Subcutaneous adipose tissue (tissue), 4 donors: Measurements from ENCODE around the gene TTC28. TPM values are rescaled to one million over a fixed set of nuclear protein-coding genes. Genes with fewer than 3 reads are reported as not detected.

ENCODE experiments used
- total RNA-seq, 4 donors: library from RNA; depleted of rRNA; stranded (reverse); fragments of >200 nt; gene quantifications; one replicate each; pipeline ENCODE4 v1.1.0, GENCODE V29; 2016
- TF ChIP-seq, protein P1 (sequence below): fragments of 450-650 bp; IDR thresholded peaks from one replicate; pipeline ENCODE4 v1.5.1; 2016; ENCODE audit warnings: low read depth, mild to moderate bottlenecking, control low read depth, antibody characterized with exemption, moderate library complexity

The TTC28 gene
- total RNA-seq, 4 donors from 2014 or later: 42.6 to 71.6 (median 43.4) TPM

DNA sequence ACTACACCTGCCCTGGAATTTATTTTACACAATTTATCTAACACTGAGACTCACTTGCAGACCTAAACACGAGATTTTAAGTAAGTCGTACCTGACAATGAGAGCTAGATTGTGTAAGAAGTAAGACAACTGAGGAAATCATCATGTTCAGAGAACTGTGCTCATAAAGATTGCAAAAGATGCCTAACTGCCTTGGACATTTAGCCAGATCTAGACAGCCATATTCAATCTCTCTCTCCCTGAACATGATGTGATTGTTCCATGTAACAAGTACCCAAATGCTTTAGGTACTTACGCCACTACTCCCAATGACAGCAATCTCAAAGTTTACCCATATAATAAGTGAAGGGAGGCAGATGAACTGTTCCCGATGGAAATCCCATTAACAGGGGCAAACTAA is 550.8 kb downstream of the TTC28 start:
- TF ChIP-seq, protein P1, sequence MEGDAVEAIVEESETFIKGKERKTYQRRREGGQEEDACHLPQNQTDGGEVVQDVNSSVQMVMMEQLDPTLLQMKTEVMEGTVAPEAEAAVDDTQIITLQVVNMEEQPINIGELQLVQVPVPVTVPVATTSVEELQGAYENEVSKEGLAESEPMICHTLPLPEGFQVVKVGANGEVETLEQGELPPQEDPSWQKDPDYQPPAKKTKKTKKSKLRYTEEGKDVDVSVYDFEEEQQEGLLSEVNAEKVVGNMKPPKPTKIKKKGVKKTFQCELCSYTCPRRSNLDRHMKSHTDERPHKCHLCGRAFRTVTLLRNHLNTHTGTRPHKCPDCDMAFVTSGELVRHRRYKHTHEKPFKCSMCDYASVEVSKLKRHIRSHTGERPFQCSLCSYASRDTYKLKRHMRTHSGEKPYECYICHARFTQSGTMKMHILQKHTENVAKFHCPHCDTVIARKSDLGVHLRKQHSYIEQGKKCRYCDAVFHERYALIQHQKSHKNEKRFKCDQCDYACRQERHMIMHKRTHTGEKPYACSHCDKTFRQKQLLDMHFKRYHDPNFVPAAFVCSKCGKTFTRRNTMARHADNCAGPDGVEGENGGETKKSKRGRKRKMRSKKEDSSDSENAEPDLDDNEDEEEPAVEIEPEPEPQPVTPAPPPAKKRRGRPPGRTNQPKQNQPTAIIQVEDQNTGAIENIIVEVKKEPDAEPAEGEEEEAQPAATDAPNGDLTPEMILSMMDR: no peak

DNA sequence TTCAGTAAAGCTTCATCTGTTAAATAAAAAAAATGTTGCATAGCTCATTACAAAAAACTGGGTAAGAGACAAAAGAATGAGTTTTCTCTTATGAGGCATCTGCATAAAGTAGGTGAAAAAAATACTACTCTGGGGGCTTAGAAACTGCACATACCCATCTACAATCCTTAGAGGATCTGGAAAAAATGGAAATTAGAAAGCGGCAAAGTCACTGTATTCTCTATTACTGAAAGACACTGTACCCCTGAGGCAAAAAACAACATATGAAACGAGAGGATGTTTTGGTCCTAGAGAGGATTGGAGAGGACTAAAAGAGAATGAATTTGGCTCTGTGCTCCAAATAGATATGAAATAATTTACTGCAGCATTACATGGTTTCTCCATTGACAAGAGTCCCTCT is 553.8 kb downstream of the TTC28 start:
- TF ChIP-seq, protein P1: no peak

DNA sequence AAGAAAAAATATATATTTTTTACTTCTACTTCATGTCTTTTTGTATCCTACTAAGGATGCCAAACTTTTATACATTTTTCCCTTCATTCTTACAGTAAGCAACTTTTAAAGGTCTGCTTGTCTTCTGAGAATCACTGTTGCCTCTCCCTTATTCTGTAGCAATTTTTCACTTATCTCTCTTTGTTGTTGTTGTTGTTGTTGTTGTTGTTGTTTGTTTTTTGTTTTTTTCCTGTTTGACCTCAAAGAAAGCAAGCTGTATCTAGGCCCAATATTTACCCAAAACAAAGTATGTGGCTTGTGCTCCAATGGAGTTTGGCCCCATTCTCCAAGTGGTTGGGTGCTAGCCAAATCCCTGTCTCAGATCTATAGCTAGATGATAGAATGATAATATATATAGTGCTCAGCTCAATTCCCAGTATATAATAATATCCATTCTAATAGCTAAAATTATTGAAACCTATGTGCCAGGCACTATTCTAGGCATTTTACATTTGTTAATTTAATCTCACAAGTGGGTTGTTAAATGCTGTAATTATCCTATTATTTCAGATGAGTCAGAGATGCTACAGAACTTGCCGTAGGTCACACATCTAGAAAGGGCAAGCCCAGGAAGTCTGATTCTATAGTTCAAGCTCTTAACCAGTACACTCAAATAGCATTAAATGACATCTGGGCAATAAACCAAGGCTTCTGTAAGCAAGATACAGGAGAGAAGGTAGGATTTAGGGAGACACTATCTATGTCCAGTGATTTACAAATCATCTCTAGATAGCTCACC is 555.5 kb downstream of the TTC28 start:
- TF ChIP-seq, protein P1: no peak

DNA sequence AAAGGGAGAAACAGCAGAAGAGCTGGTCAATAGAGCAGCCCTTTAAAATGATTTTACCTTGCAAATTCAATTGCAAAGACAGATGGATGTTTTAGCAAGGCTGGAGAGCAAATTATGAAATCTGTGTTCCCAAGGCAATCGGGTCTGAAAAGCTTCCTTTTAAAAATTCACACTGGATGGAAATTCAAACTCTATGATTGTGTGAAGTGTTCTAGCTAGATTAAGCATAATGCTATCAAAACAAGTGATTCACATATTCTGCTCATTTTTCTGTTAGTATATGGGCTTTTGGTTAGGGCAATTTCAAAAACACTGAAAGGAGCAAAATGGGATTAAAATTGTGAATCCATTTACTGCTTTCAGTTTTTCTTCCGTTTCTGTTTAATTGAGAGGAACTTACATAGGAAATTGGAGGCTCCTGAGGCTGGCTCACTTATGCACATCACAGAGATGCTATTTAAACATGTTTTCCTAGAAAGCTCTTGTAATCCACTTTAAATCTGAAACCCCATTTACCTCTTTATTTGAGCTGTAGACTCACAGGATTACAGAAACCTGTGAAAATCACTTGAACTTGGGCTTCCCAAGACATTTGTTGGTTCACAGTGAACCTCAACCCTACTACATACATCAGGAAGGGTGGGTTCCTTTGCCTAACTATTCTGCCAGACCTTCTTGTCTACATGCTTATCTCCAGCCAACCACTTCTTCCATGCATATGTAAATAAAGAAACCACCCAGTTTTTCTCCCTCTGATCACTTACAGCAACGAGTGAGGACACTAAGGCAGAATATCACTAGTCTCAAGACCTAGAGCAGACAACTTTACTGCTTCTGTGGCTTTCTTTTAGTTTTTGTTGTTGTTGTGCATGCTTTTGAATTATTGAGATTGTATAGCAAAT is 558.7 kb downstream of the TTC28 start:
- TF ChIP-seq, protein P1: no peak

DNA sequence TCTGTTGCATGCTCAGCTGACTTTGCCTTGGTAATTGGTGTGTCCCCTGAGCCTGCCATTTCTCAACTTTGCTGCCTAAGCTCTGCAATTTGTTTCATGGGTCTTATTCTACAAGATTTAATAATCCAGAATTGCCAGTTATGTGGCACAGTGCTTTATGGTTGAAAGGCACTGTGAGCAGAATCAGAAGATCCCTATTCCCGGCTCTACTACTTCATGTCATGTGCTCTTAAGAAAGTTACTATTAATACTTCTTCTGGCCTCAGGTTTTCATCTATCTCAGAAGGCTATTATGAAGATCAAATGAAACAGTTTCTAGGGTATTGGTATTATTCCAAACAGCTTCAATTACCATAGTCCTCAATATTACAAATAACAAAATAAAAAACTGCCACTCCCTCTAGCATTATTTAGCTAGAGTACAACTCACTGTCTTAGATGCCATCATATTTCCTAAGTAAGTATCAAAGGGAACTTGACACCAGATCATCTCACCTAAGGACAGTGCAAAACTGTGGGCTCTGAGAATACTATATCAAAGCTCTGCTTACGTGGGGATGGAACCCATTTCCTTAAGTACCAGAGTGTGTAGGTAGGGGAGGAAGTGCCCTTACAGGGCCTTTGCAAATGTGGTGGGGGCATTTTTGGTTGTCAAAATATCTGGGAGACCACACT is 560.5 kb downstream of the TTC28 start:
- TF ChIP-seq, protein P1: no peak

DNA sequence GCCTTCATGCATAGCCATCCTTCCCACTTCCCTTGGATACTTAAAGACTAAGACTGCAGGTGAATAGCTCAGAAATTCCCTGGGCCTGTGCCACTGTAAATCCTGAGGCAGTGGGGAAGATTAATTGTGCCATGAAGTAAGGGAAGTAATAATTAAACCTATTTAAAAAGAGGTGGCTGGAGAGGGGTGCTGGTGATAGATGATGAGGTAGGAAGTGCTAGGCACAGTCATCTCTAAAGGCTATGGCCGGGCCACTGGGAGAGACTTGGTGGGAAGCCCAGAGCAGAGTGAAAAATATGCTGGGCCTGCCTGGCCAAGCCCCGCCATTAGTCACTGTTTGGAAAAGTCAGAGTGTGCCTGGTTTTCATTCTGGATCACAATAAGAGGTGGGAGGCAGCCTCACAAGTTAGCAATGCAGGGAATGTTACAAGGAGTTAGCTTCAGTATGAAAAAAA is 563.4 kb downstream of the TTC28 start:
- TF ChIP-seq, protein P1: no peak
